ENCODE results near the gene MKNK1.

- TF ChIP-seq CTCF (IDR thresholded peaks at IDR 0.05; ENCODE audit: insufficient read depth, low read length) (no peak), POLR2AphosphoS5 (IDR thresholded peaks at IDR 0.05; ENCODE audit: low read depth) (no peak), GABPA (IDR thresholded peaks at IDR 0.05; ENCODE audit: low read depth) (no peak), REST (IDR thresholded peaks at IDR 0.05; ENCODE audit: insufficient replicate concordance, low read depth) (no peak), SPI1 (IDR thresholded peaks at IDR 0.05; ENCODE audit: borderline replicate concordance, low read depth) (no peak)
Observed at GRCh38 chr1:46533179-46533864, 70.7 kb downstream of the MKNK1 start.

Measured in HL-60 (cell line).